Measurements from ENCODE around the gene NKX6-2.

The NKX6-2 gene

GRCh38 chr10:132742837-132743194, 43.1 kb downstream of the NKX6-2 start:
- POLR2A ChIA-PET, result no interaction called here
- H3K4me3 ChIP-seq (ENCODE audit: control insufficient read depth in 1 of 7, extremely low read depth in 1 of 7, insufficient read depth in 4 of 7, low read depth in 2 of 7, low read length in 6 of 7), result no peak overlapping the region
- no peaks in the 10 kb centered on the region for H3K9me3 ChIP-seq (ENCODE audit: control extremely low read depth in 1 of 5, control insufficient read depth in 4 of 5, insufficient read depth in 2 of 5, low read depth in 1 of 5, low read length in 4 of 5)
- no peak for DNase-seq
- WGBS (ENCODE audit: insufficient coverage), result 97% methylated on average over 10 of the region's 12 CpGs
- CTCF ChIA-PET, result no interaction called here
- H3K27ac ChIP-seq (ENCODE audit: insufficient read depth in 1 of 2, low read depth in 1 of 2, low read length in 2 of 2, poor library complexity in 1 of 2, severe bottlenecking in 2 of 2), result no peak overlapping the region
- H3K4me1 ChIP-seq (ENCODE audit: control extremely low read depth in 1 of 4, control insufficient read depth in 4 of 4, insufficient read depth in 4 of 4, low read length in 3 of 4), result no peaks in the 10 kb centered on the region
- peaks cover 2 to 22% (median 13%) of the 10 kb centered on the region in 4 experiments for H3K36me3 ChIP-seq (ENCODE audit: control insufficient read depth in 4 of 4, insufficient read depth in 4 of 4, low read length in 3 of 4)
- H3K27me3 ChIP-seq (replicated peaks in 2 of 5; ENCODE audit: control insufficient read depth in 4 of 5, insufficient read depth in 5 of 5, low read length in 4 of 5), result no peaks in the 10 kb centered on the region

DNA sequence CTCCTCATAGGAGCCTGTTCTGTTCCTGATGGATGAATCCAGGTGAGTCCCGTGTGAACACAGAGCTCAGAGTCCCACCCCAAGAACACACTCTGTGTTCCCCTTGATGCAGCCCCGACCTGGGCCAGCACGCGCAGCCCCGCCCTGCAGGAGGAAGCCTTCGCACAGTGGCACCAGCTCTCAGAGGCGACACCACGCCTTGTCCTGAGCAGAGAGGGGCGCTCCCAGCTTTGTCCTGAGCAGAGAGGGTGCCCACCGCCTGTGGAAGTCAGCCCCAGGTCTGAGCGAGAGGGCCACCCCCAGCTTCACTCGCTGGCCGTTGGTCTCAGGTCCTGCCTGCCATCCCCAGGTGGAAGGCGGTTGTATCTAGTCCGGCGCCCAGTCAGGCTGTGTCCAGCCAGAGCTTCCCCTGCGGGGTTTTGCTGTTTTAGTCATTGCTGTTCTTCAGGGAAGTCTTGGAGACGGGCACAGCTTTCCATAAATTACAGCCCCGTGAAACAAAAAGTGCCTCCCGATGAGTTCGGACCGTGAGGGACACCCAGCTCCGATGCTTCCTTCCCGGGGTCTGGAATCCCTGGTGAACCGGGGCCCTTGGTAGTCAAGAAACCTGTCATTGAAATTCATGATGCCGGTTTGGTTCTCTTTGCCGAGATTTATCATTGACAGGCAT, 43.6 kb downstream of the NKX6-2 start:
- CTCF ChIA-PET, result no interaction called here
- no peaks in the 10 kb centered on the region for H3K9me3 ChIP-seq (ENCODE audit: control extremely low read depth in 1 of 5, control insufficient read depth in 4 of 5, insufficient read depth in 2 of 5, low read depth in 1 of 5, low read length in 4 of 5)
- H3K27ac ChIP-seq (ENCODE audit: insufficient read depth in 1 of 2, low read depth in 1 of 2, low read length in 2 of 2, poor library complexity in 1 of 2, severe bottlenecking in 2 of 2), result no peak overlapping the region
- no peak for DNase-seq
- WGBS (ENCODE audit: insufficient coverage), result 98% methylated on average over 24 of the region's 27 CpGs
- no peak overlapping the region for H3K4me3 ChIP-seq (ENCODE audit: control insufficient read depth in 1 of 7, extremely low read depth in 1 of 7, insufficient read depth in 4 of 7, low read depth in 2 of 7, low read length in 6 of 7)
- no peaks in the 10 kb centered on the region for H3K4me1 ChIP-seq (ENCODE audit: control extremely low read depth in 1 of 4, control insufficient read depth in 4 of 4, insufficient read depth in 4 of 4, low read length in 3 of 4)
- H3K27me3 ChIP-seq (replicated peaks in 2 of 5; ENCODE audit: control insufficient read depth in 4 of 5, insufficient read depth in 5 of 5, low read length in 4 of 5), result no peaks in the 10 kb centered on the region
- POLR2A ChIA-PET, result no interaction called here
- peaks cover 2 to 22% (median 12%) of the 10 kb centered on the region in 4 experiments for H3K36me3 ChIP-seq (ENCODE audit: control insufficient read depth in 4 of 4, insufficient read depth in 4 of 4, low read length in 3 of 4)

DNA sequence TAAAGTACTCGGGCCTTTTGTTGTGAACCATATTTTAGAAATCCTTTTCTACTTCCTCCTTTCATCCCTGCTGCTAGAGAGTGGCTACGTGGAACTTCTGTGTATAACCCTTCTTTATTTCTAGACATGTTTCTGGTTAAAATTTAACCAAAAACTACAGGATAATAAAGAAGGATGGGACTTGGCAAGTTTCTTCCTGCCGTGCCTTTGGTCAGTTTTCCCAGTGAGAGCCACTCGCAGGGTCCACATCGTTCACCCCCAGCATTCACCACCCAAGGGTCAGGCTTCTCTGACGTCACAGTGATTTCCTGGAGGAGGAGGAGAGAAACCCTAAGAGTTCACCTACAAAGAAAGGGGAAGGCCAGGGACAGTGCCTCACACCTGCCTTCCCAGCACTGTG, 45.4 kb downstream of the NKX6-2 start:
- no peaks in the 10 kb centered on the region for H3K4me1 ChIP-seq (ENCODE audit: control extremely low read depth in 1 of 4, control insufficient read depth in 4 of 4, insufficient read depth in 4 of 4, low read length in 3 of 4)

DNA sequence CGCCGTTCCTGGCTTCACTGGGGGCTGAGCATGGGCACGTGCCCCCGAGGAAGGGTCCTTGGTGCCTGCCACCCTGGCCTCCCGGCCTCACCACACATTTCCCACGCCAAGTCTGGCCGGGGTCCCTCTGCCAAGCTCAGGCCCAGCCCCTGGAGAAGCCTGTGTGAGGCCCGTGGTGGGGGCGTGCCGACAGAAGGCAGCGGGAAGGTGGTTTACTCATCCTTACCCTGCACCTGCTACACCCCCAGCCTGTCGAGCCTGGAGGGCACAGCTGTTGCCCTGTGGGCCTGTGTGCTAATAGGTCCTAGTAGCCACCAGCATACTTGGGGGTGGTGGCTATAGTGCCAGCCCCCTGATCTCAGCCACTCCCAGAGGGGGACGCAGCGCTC, 46.7 kb downstream of the NKX6-2 start:
- 99% methylated on average over 10 of the region's 14 CpGs for WGBS (ENCODE audit: insufficient coverage)
- POLR2A ChIA-PET, result no interaction called here
- DNase-seq, result no peak

More for the DNA sequence above, 45.4 kb downstream of the NKX6-2 start:
- CTCF ChIA-PET, result no interaction called here
- Histone ChIP-seq H3K4me3 (ENCODE audit: control insufficient read depth in 1 of 7, extremely low read depth in 1 of 7, insufficient read depth in 4 of 7, low read depth in 2 of 7, low read length in 6 of 7) (no peak overlapping the region), H3K9me3 (ENCODE audit: control extremely low read depth in 1 of 5, control insufficient read depth in 4 of 5, insufficient read depth in 2 of 5, low read depth in 1 of 5, low read length in 4 of 5) (no peaks in the 10 kb centered on the region), H3K27me3 (replicated peaks in 2 of 5; ENCODE audit: control insufficient read depth in 4 of 5, insufficient read depth in 5 of 5, low read length in 4 of 5) (no peaks in the 10 kb centered on the region), H3K36me3 (ENCODE audit: control insufficient read depth in 4 of 4, insufficient read depth in 4 of 4, low read length in 3 of 4) (peaks cover 2 to 31% (median 14%) of the 10 kb centered on the region in 4 experiments), H3K27ac (ENCODE audit: insufficient read depth in 1 of 2, low read depth in 1 of 2, low read length in 2 of 2, poor library complexity in 1 of 2, severe bottlenecking in 2 of 2) (no peak overlapping the region)
- 100% methylated on average over 1 of the region's 6 CpGs for WGBS (ENCODE audit: insufficient coverage)
- POLR2A ChIA-PET, result no interaction called here
- no peak for DNase-seq

DNA sequence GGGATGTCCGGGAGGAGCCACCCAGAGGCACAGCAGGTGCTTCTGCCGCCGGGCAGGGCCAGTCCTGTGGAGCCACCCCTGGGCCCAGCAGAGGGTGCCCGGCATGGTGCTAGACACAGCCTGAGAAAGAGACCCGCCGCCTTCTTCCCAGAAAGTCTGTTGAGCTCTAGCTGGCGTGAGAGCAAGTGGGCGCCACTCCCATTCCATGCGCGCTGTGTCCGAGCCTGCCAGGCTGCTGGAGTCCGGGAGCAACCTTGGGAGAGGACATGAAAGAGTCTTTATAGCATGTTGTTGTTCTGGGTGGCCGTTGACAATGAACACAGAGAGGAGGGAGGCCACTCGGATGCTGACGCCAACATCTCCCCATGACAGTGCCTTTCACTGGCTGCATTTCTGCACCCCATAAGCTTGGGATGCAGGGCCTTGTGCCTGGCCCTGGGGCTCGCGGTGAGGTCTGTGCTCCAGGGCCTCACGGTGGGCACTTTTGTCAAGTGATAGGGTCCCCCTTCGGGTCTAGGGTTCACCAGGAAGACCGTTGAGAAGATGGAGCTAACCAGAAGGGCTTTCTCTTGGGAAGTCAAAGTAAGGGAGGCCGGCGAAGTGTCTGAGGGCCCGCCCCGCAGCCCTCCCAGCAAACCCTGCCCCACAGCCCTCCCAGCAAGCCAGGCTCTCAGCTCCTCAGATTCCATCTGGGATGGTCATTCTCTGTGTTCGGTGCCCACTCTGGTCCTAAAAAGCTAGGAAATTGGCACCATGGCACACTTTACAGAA, 47.3 kb downstream of the NKX6-2 start:
- H3K4me1 ChIP-seq (ENCODE audit: control extremely low read depth in 1 of 4, control insufficient read depth in 4 of 4, insufficient read depth in 4 of 4, low read length in 3 of 4), result no peaks in the 10 kb centered on the region
- no peak for DNase-seq
- CTCF ChIA-PET, result no interaction called here
- H3K36me3 ChIP-seq (ENCODE audit: control insufficient read depth in 4 of 4, insufficient read depth in 4 of 4, low read length in 3 of 4), result peaks cover 5 to 41% (median 20%) of the 10 kb centered on the region in 4 experiments
- H3K27me3 ChIP-seq (replicated peaks in 2 of 5; ENCODE audit: control insufficient read depth in 4 of 5, insufficient read depth in 5 of 5, low read length in 4 of 5), result no peaks in the 10 kb centered on the region
- no peak overlapping the region for H3K4me3 ChIP-seq (ENCODE audit: control insufficient read depth in 1 of 7, extremely low read depth in 1 of 7, insufficient read depth in 4 of 7, low read depth in 2 of 7, low read length in 6 of 7)
- 99% methylated on average over 23 of the region's 25 CpGs for WGBS (ENCODE audit: insufficient coverage)
- POLR2A ChIA-PET, result no interaction called here
- H3K9me3 ChIP-seq (ENCODE audit: control extremely low read depth in 1 of 5, control insufficient read depth in 4 of 5, insufficient read depth in 2 of 5, low read depth in 1 of 5, low read length in 4 of 5), result no peaks in the 10 kb centered on the region
- H3K27ac ChIP-seq (ENCODE audit: insufficient read depth in 1 of 2, low read depth in 1 of 2, low read length in 2 of 2, poor library complexity in 1 of 2, severe bottlenecking in 2 of 2), result no peak overlapping the region

More for the DNA sequence above, 46.7 kb downstream of the NKX6-2 start:
- CTCF ChIA-PET, result no interaction called here
- Histone ChIP-seq H3K9me3 (ENCODE audit: control extremely low read depth in 1 of 5, control insufficient read depth in 4 of 5, insufficient read depth in 2 of 5, low read depth in 1 of 5, low read length in 4 of 5) (no peaks in the 10 kb centered on the region), H3K27me3 (replicated peaks in 2 of 5; ENCODE audit: control insufficient read depth in 4 of 5, insufficient read depth in 5 of 5, low read length in 4 of 5) (no peaks in the 10 kb centered on the region), H3K36me3 (ENCODE audit: control insufficient read depth in 4 of 4, insufficient read depth in 4 of 4, low read length in 3 of 4) (peaks cover 3 to 35% (median 19%) of the 10 kb centered on the region in 4 experiments), H3K4me3 (ENCODE audit: control insufficient read depth in 1 of 7, extremely low read depth in 1 of 7, insufficient read depth in 4 of 7, low read depth in 2 of 7, low read length in 6 of 7) (no peak overlapping the region), H3K27ac (ENCODE audit: insufficient read depth in 1 of 2, low read depth in 1 of 2, low read length in 2 of 2, poor library complexity in 1 of 2, severe bottlenecking in 2 of 2) (no peak overlapping the region), H3K4me1 (ENCODE audit: control extremely low read depth in 1 of 4, control insufficient read depth in 4 of 4, insufficient read depth in 4 of 4, low read length in 3 of 4) (no peaks in the 10 kb centered on the region)

DNA sequence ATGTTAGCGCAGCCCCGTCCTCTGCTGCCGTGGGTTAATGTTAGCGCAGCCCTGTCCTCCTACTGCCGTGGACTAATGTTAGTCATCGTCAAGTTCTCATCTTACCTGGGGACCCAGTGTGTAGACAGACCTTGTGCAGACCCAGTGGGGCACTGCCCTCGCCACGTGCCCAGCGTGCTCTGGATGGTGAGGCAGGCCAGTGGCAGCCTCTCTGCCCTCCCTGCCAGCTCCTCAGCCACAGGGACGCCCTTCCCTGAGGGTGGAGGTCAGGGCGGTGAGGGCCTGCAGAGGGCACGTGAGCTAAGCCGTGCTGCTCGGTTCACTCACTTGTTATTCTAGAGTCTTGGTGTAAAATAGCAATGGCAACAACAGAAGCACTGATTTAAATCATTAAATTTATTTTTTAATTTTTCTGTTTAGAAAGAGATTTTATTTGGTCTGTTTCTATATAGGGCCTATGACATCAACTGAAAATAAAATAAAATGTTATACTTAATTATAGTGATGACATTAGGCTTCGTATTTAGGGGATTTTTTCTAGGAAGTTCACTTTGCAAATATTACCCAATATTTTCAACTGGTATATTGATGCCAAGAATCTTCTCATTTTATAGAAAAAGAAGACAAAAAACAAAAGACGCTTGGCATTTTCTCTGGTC, 48.4 kb downstream of the NKX6-2 start:
- Histone ChIP-seq H3K27me3 (replicated peaks in 2 of 5; ENCODE audit: control insufficient read depth in 4 of 5, insufficient read depth in 5 of 5, low read length in 4 of 5) (no peaks in the 10 kb centered on the region), H3K36me3 (ENCODE audit: control insufficient read depth in 4 of 4, insufficient read depth in 4 of 4, low read length in 3 of 4) (peaks cover 5 to 42% (median 21%) of the 10 kb centered on the region in 4 experiments), H3K4me3 (ENCODE audit: control insufficient read depth in 1 of 7, extremely low read depth in 1 of 7, insufficient read depth in 4 of 7, low read depth in 2 of 7, low read length in 6 of 7) (no peak overlapping the region), H3K4me1 (ENCODE audit: control extremely low read depth in 1 of 4, control insufficient read depth in 4 of 4, insufficient read depth in 4 of 4, low read length in 3 of 4) (no peaks in the 10 kb centered on the region), H3K27ac (ENCODE audit: insufficient read depth in 1 of 2, low read depth in 1 of 2, low read length in 2 of 2, poor library complexity in 1 of 2, severe bottlenecking in 2 of 2) (no peak overlapping the region), H3K9me3 (ENCODE audit: control extremely low read depth in 1 of 5, control insufficient read depth in 4 of 5, insufficient read depth in 2 of 5, low read depth in 1 of 5, low read length in 4 of 5) (no peaks in the 10 kb centered on the region)
- WGBS (ENCODE audit: insufficient coverage), result 97% methylated on average over 9 of the region's 16 CpGs
- CTCF ChIA-PET, result no interaction called here
- POLR2A ChIA-PET, result no interaction called here
- DNase-seq, result no peak

GRCh38 chr10:132735923-132736391, 50.0 kb downstream of the NKX6-2 start:
- no peaks in the 10 kb centered on the region for H3K9me3 ChIP-seq (ENCODE audit: control extremely low read depth in 1 of 5, control insufficient read depth in 4 of 5, insufficient read depth in 2 of 5, low read depth in 1 of 5, low read length in 4 of 5)
- ChIA-PET POLR2A (no interaction called here), CTCF (no interaction called here)
- no peaks in the 10 kb centered on the region for H3K4me1 ChIP-seq (ENCODE audit: control extremely low read depth in 1 of 4, control insufficient read depth in 4 of 4, insufficient read depth in 4 of 4, low read length in 3 of 4)
- peaks cover 5 to 37% (median 16%) of the 10 kb centered on the region in 4 experiments for H3K36me3 ChIP-seq (ENCODE audit: control insufficient read depth in 4 of 4, insufficient read depth in 4 of 4, low read length in 3 of 4)
- no peak overlapping the region for H3K4me3 ChIP-seq (ENCODE audit: control insufficient read depth in 1 of 7, extremely low read depth in 1 of 7, insufficient read depth in 4 of 7, low read depth in 2 of 7, low read length in 6 of 7)
- 94% methylated on average over 21 of the region's 24 CpGs for WGBS (ENCODE audit: insufficient coverage)
- H3K27me3 ChIP-seq (replicated peaks in 2 of 5; ENCODE audit: control insufficient read depth in 4 of 5, insufficient read depth in 5 of 5, low read length in 4 of 5), result no peaks in the 10 kb centered on the region
- no peak for DNase-seq
- H3K27ac ChIP-seq (ENCODE audit: insufficient read depth in 1 of 2, low read depth in 1 of 2, low read length in 2 of 2, poor library complexity in 1 of 2, severe bottlenecking in 2 of 2), result no peak overlapping the region
